GM18508 (cell line): ENCODE results near the gene ARHGEF25.
"Not testable (repeated sequence)": the region's sequence is repeated elsewhere in the genome, so short reads cannot be mapped to it uniquely, and the experiment has no call there.

ENCODE experiments used
- ATAC-seq: cut with Tn5 transposase; IDR thresholded peaks from one replicate; pipeline ENCODE4 v1.9.1; 2021; ENCODE audit warnings: moderate number of reproducible peaks; ENCODE audit not compliant: insufficient read depth, unreplicated experiment

Gene ARHGEF25

GRCh38 chr12:57632073-57632957, 21.1 kb downstream of the ARHGEF25 start:
- ATAC-seq, result no peak

GRCh38 chr12:57632958-57633840, 22.0 kb downstream of the ARHGEF25 start, which contains the start of gene B4GALNT1:
B4GALNT1 (minus strand) TSS chr12:57633201; CDS start chr12:57632132, 1,069 bp downstream.
- no peak for ATAC-seq

- ATAC-seq, result not testable (repeated sequence)
These were observed 25.5 kb downstream of the ARHGEF25 start for GRCh38 chr12:57636731-57637130.

- no peak for ATAC-seq
These were observed 26.1 kb downstream of the ARHGEF25 start for GRCh38 chr12:57637364-57637763.

- ATAC-seq, result no peak
These were observed 26.9 kb downstream of the ARHGEF25 start for GRCh38 chr12:57638096-57638495.

GRCh38 chr12:57640175-57641042, 29.2 kb downstream of the ARHGEF25 start:
- ATAC-seq, result no peak

GRCh38 chr12:57641699-57642442, 30.6 kb downstream of the ARHGEF25 start:
- ATAC-seq, result no peak

- not testable (repeated sequence) for ATAC-seq
These were observed 34.9 kb downstream of the ARHGEF25 start for GRCh38 chr12:57645990-57646658.

GRCh38 chr12:57646659-57647049, 35.4 kb downstream of the ARHGEF25 start:
- ATAC-seq, result not testable (repeated sequence)

GRCh38 chr12:57654042-57654441, 42.8 kb downstream of the ARHGEF25 start:
- ATAC-seq, result no peak

GRCh38 chr12:57655541-57656240, 44.5 kb downstream of the ARHGEF25 start:
- ATAC-seq, result no peak

- ATAC-seq, result not testable (repeated sequence)
These were observed 45.2 kb downstream of the ARHGEF25 start for GRCh38 chr12:57656408-57656807.

GRCh38 chr12:57657744-57658143, 46.5 kb downstream of the ARHGEF25 start:
- no peak for ATAC-seq

GRCh38 chr12:57658890-57659289, 47.7 kb downstream of the ARHGEF25 start:
- no peak for ATAC-seq

- ATAC-seq, result no peak
These were observed 50.1 kb downstream of the ARHGEF25 start for GRCh38 chr12:57661376-57661775.

- ATAC-seq, result not testable (repeated sequence)
These were observed 54.0 kb downstream of the ARHGEF25 start for GRCh38 chr12:57665066-57665820.
